HEK293T (cell line): Measurements from ENCODE around the gene PDIA2.

ENCODE experiments used
- CTCF ChIA-PET: fragments of 350-600 bp; formaldehyde crosslinking; extraction: SDS; loops from one replicate; lab custom pipeline; 2021; ENCODE audit warnings: antibody characterized with exemption, inconsistent platforms; lab: Yijun Ruan, JAX
- POLR2A ChIA-PET: fragments of 350-600 bp; formaldehyde crosslinking; extraction: SDS; loops from one replicate; lab custom pipeline; 2020; ENCODE audit warnings: antibody characterized with exemption, inconsistent platforms; lab: Yijun Ruan, JAX
- DNase-seq: peaks from one replicate; pipeline ENCODE4 v3.0.0; 2012; ENCODE audit warnings: mixed read lengths; ENCODE audit errors: extremely low spot score
- ARNT ChIP-seq: fragments of 450-650 bp; IDR thresholded peaks from 2 replicates; pipeline ENCODE4 v1.6.1; 2017; ENCODE audit warnings: mild to moderate bottlenecking
- BHLHE40 ChIP-seq: fragments of 450-650 bp; IDR thresholded peaks from 2 replicates; pipeline ENCODE4 v1.6.1; 2016; ENCODE audit warnings: mild to moderate bottlenecking, moderate library complexity, borderline replicate concordance
- CTBP1 ChIP-seq: fragments of 450-650 bp; IDR thresholded peaks from 2 replicates; pipeline ENCODE4 v1.6.1; 2016; ENCODE audit warnings: borderline replicate concordance
- ELF4 ChIP-seq: fragments of 450-650 bp; IDR thresholded peaks from 2 replicates; pipeline ENCODE4 v1.6.1; 2017; ENCODE audit warnings: antibody characterized with exemption
- FOXA1 ChIP-seq: fragments of 450-650 bp; IDR thresholded peaks from 2 replicates; pipeline ENCODE4 v1.6.1; 2016; ENCODE audit warnings: mild to moderate bottlenecking
- FOXK2 ChIP-seq: fragments of 450-650 bp; IDR thresholded peaks from 2 replicates; pipeline ENCODE4 v1.6.1; 2016; ENCODE audit warnings: mild to moderate bottlenecking
- FOXM1 ChIP-seq: fragments of 450-650 bp; IDR thresholded peaks from 2 replicates; pipeline ENCODE4 v1.6.1; 2017; ENCODE audit warnings: mild to moderate bottlenecking, borderline replicate concordance
- HDGF ChIP-seq: fragments of 450-650 bp; IDR thresholded peaks from 2 replicates; pipeline ENCODE4 v1.6.1; 2017; ENCODE audit warnings: antibody characterized with exemption, borderline replicate concordance
- L3MBTL2 ChIP-seq: fragments of 450-650 bp; conservative IDR thresholded peaks from 2 replicates; pipeline ENCODE4 v1.6.1; 2016; ENCODE audit warnings: mild to moderate bottlenecking
- LEF1 ChIP-seq: fragments of 450-650 bp; IDR thresholded peaks from 2 replicates; pipeline ENCODE4 v1.6.1; 2017; ENCODE audit warnings: mild to moderate bottlenecking, borderline replicate concordance
- NFRKB ChIP-seq: fragments of 450-650 bp; IDR thresholded peaks from 2 replicates; pipeline ENCODE4 v1.6.1; 2016; ENCODE audit warnings: mild to moderate bottlenecking, moderate library complexity
- PKNOX1 ChIP-seq: fragments of 450-650 bp; IDR thresholded peaks from 2 replicates; pipeline ENCODE4 v1.6.1; 2016
- SP1 ChIP-seq: fragments of 450-650 bp; IDR thresholded peaks from 2 replicates; pipeline ENCODE4 v1.6.1; 2017
- SUZ12 ChIP-seq: fragments of 450-650 bp; IDR thresholded peaks from 2 replicates; pipeline ENCODE4 v1.6.1; 2016; ENCODE audit warnings: mild to moderate bottlenecking
- TARDBP ChIP-seq: fragments of 450-650 bp; IDR thresholded peaks from 2 replicates; pipeline ENCODE4 v1.6.1; 2016
- ZNF384 ChIP-seq: fragments of 450-650 bp; IDR thresholded peaks from 2 replicates; pipeline ENCODE4 v1.6.1; 2016

PDIA2 gene

GRCh38 chr16:263182-263774, 19.7 kb upstream of the PDIA2 start:
- DNase-seq = no peak
- TF ChIP-seq SUZ12 (no peak), PKNOX1 (no peak), LEF1 (no peak), FOXK2 (no peak), ZNF384 (no peak), HDGF (no peak), ARNT (no peak), TARDBP (no peak)

GRCh38 chr16:263944-264343, 19.0 kb upstream of the PDIA2 start:
- ChIA-PET CTCF (no interaction called here), POLR2A (interaction anchor here (0.8 kb wide), 1 partner anchor 15 kb away, joined by 3 read pairs; no protein-coding TSS in a partner anchor)
- no peak for DNase-seq
- no peak for TF ChIP-seq NFRKB
- no peak for TF ChIP-seq ZNF384
- no peak for TF ChIP-seq FOXM1
- TF ChIP-seq CTBP1 = no peak
- TF ChIP-seq BHLHE40 = no peak
- no peak for TF ChIP-seq ARNT
- no peak for TF ChIP-seq FOXK2
- no peak for TF ChIP-seq LEF1
- TF ChIP-seq PKNOX1 = no peak
- no peak for TF ChIP-seq L3MBTL2
- no peak for TF ChIP-seq HDGF

More at GRCh38 chr16:263182-263774, 19.7 kb upstream of the PDIA2 start:
- CTCF ChIA-PET = no interaction called here
- POLR2A ChIA-PET = interaction anchor here (0.8 kb wide), 1 partner anchor 16 kb away, joined by 3 read pairs; no protein-coding TSS in a partner anchor

- no peak for DNase-seq
- CTCF ChIA-PET = no interaction called here
- POLR2A ChIA-PET = no interaction called here
- TF ChIP-seq ELF4 (no peak), SP1 (no peak), ARNT (no peak), PKNOX1 (no peak), SUZ12 (no peak), LEF1 (no peak)
Observed at GRCh38 chr16:264440-264951, 18.5 kb upstream of the PDIA2 start.

DNA sequence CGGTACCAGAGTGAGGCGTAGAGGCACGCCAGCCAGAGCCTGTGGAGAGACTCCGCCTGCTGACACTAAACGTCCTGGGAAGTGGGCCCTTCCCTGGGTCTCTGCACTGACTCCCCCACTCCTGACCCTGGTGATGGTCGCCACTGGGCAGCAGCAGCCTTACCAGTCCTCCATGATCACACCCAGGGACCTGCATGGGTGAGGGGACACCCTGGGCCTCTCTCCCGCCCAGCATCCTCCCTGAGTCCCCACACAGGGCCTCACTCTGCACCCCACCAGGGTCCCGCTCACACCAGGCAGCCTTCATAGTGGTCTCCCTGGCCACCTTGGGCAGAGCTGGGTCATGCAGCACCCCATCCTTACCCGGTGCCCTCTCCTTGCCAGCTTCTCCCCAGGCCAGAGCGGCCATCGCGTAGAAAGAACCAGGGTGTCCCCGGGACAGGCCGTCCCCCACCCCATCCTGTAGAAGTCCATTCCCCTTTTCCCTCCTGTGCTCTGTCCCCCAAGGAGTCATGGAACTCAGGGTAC, 17.9 kb upstream of the PDIA2 start:
- ChIA-PET POLR2A (no interaction called here), CTCF (no interaction called here)
- TF ChIP-seq ZNF384 (no peak), L3MBTL2 (no peak), BHLHE40 (no peak), FOXA1 (no peak), HDGF (no peak), CTBP1 (no peak), SP1 (no peak), PKNOX1 (no peak), ELF4 (no peak), NFRKB (no peak), FOXM1 (no peak), FOXK2 (no peak), LEF1 (no peak), SUZ12 (no peak), TARDBP (no peak), ARNT (no peak)
- no peak for DNase-seq

DNA sequence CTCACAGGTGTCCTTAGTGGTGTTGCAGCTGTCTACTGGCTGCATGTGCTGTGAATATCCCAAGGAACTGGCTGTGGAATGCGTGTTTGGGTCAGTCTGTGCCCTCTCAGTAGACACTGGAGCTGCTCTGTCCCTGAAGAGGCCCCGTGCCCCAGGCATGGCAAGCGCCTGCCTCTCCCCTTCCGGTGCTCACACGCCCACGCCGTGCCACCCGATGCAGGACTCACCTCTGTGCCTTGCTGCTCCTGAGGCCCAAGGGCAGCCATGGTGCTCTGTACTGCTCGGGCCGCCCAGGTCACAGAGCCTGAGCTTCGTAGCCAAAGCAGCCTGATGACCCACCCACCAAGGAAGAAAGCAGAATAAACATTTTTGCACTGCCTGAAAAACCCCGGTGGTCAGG, 17.3 kb upstream of the PDIA2 start:
- DNase-seq = no peak
- TF ChIP-seq SP1 = no peak
- no peak for TF ChIP-seq L3MBTL2
- no peak for TF ChIP-seq SUZ12
- TF ChIP-seq LEF1 = no peak
- no peak for TF ChIP-seq ZNF384
- TF ChIP-seq ELF4 = no peak
- TF ChIP-seq FOXA1 = no peak
- no peak for TF ChIP-seq BHLHE40
- TF ChIP-seq TARDBP = no peak
- TF ChIP-seq FOXK2 = no peak
- TF ChIP-seq FOXM1 = no peak
- TF ChIP-seq PKNOX1 = no peak
- no peak for TF ChIP-seq ARNT
- no peak for TF ChIP-seq HDGF
- TF ChIP-seq CTBP1 = no peak
- TF ChIP-seq NFRKB = no peak
- ChIA-PET CTCF (no interaction called here), POLR2A (no interaction called here)
